ENCODE data around the gene PDE1A. TPM values are rescaled to one million over a fixed set of nuclear protein-coding genes. Genes with fewer than 3 reads are reported as not detected.

PDE1A gene
- total RNA-seq, 4 donors from 2014 or later: 2.3 to 8.1 (median 2.9) TPM

DNA sequence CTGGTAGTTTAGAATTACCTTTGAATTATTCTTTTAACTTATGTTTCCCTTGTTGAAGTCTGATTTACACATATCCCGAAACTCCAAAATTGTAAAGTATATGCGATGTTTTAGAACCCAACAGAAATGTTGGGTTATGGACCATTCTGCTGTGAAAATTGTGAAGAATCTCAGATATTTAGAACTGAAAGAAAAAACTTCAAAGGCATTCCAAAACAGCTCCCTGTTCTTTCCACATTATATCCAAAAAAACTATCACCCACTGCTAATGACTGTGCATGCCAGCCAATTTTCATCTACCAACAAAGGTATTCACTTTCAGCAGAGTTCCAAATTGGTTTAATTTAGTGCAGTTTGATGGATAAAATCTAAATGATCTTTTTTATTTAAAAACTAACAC, 21.5 kb upstream of the PDE1A start:
- DNase-seq (ENCODE audit: low spot score in 2 of 2): no peak
- no peaks in the 10 kb centered on the region for H3K36me3 ChIP-seq
- TF ChIP-seq POLR2A (IDR thresholded peaks at IDR 0.05) (no peak), EP300 (IDR thresholded peaks at IDR 0.05) (no peak), POLR2AphosphoS5 (IDR thresholded peaks at IDR 0.05) (no peak)
- TF ChIP-seq, protein P1, sequence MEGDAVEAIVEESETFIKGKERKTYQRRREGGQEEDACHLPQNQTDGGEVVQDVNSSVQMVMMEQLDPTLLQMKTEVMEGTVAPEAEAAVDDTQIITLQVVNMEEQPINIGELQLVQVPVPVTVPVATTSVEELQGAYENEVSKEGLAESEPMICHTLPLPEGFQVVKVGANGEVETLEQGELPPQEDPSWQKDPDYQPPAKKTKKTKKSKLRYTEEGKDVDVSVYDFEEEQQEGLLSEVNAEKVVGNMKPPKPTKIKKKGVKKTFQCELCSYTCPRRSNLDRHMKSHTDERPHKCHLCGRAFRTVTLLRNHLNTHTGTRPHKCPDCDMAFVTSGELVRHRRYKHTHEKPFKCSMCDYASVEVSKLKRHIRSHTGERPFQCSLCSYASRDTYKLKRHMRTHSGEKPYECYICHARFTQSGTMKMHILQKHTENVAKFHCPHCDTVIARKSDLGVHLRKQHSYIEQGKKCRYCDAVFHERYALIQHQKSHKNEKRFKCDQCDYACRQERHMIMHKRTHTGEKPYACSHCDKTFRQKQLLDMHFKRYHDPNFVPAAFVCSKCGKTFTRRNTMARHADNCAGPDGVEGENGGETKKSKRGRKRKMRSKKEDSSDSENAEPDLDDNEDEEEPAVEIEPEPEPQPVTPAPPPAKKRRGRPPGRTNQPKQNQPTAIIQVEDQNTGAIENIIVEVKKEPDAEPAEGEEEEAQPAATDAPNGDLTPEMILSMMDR (IDR thresholded peaks at IDR 0.05): no peak
- H3K27me3 ChIP-seq: no peaks in the 10 kb centered on the region
- no peak overlapping the region for H3K4me3 ChIP-seq
- no peak overlapping the region for H3K27ac ChIP-seq
- WGBS: 95% methylated on average over 2 of the region's 2 CpGs
- no peaks in the 10 kb centered on the region for H3K9me3 ChIP-seq
- H3K4me1 ChIP-seq: no peaks in the 10 kb centered on the region

GRCh38 chr2:182447863-182448262, 21.0 kb upstream of the PDE1A start:
- Histone ChIP-seq H3K4me1 (no peaks in the 10 kb centered on the region), H3K36me3 (no peaks in the 10 kb centered on the region), H3K9me3 (no peaks in the 10 kb centered on the region), H3K4me3 (no peak overlapping the region), H3K27ac (no peak overlapping the region), H3K27me3 (no peaks in the 10 kb centered on the region)
- no peak for DNase-seq (ENCODE audit: low spot score in 2 of 2)
- TF ChIP-seq POLR2AphosphoS5 (IDR thresholded peaks at IDR 0.05) (no peak), POLR2A (IDR thresholded peaks at IDR 0.05) (no peak), EP300 (IDR thresholded peaks at IDR 0.05) (no peak)
- TF ChIP-seq, protein P1 (IDR thresholded peaks at IDR 0.05): no peak
- WGBS: 75% methylated on average over 2 of the region's 2 CpGs

GRCh38 chr2:182447163-182447562, 20.3 kb upstream of the PDE1A start:
- Histone ChIP-seq H3K4me3 (no peak overlapping the region), H3K9me3 (no peaks in the 10 kb centered on the region), H3K4me1 (no peaks in the 10 kb centered on the region), H3K36me3 (no peaks in the 10 kb centered on the region), H3K27ac (no peak overlapping the region), H3K27me3 (no peaks in the 10 kb centered on the region)
- TF ChIP-seq EP300 (IDR thresholded peaks at IDR 0.05) (no peak), POLR2AphosphoS5 (IDR thresholded peaks at IDR 0.05) (no peak), POLR2A (IDR thresholded peaks at IDR 0.05) (no peak)
- TF ChIP-seq, protein P1 (IDR thresholded peaks at IDR 0.05): no peak
- DNase-seq (ENCODE audit: low spot score in 2 of 2): no peak
- WGBS: 83% methylated on average over 2 of the region's 2 CpGs

- Histone ChIP-seq H3K27ac (no peak overlapping the region), H3K36me3 (no peaks in the 10 kb centered on the region), H3K4me3 (no peak overlapping the region), H3K4me1 (no peaks in the 10 kb centered on the region), H3K9me3 (no peaks in the 10 kb centered on the region), H3K27me3 (no peaks in the 10 kb centered on the region)
- DNase-seq (ENCODE audit: low spot score in 2 of 2): no peak
- no peak for TF ChIP-seq POLR2AphosphoS5 (IDR thresholded peaks at IDR 0.05)
Observed at GRCh38 chr2:182446087-182446486, 19.3 kb upstream of the PDE1A start.

- Histone ChIP-seq H3K27me3 (no peaks in the 10 kb centered on the region), H3K27ac (no peak overlapping the region), H3K36me3 (no peaks in the 10 kb centered on the region), H3K9me3 (no peaks in the 10 kb centered on the region), H3K4me3 (no peak overlapping the region), H3K4me1 (no peaks in the 10 kb centered on the region)
- TF ChIP-seq EP300 (IDR thresholded peaks at IDR 0.05): no peak
- no peak for TF ChIP-seq POLR2A (IDR thresholded peaks at IDR 0.05)
- TF ChIP-seq, protein P1 (IDR thresholded peaks at IDR 0.05): no peak
- TF ChIP-seq POLR2AphosphoS5 (IDR thresholded peaks at IDR 0.05): no peak
- 56% methylated on average over 4 of the region's 4 CpGs for WGBS
- DNase-seq (ENCODE audit: low spot score in 2 of 2): no peak
Observed at GRCh38 chr2:182445391-182445965, 18.6 kb upstream of the PDE1A start.

- DNase-seq (ENCODE audit: low spot score in 2 of 2): no peak
- no peaks in the 10 kb centered on the region for H3K36me3 ChIP-seq
- 72% methylated on average over 2 of the region's 2 CpGs for WGBS
- H3K27ac ChIP-seq: no peak overlapping the region
- H3K4me3 ChIP-seq: no peak overlapping the region
- TF ChIP-seq POLR2AphosphoS5 (IDR thresholded peaks at IDR 0.05) (no peak), EP300 (IDR thresholded peaks at IDR 0.05) (no peak), POLR2A (IDR thresholded peaks at IDR 0.05) (no peak)
- TF ChIP-seq, protein P1 (IDR thresholded peaks at IDR 0.05): no peak
- no peaks in the 10 kb centered on the region for H3K27me3 ChIP-seq
- no peaks in the 10 kb centered on the region for H3K4me1 ChIP-seq
- H3K9me3 ChIP-seq: no peaks in the 10 kb centered on the region
Observed at GRCh38 chr2:182444806-182445205, 18.0 kb upstream of the PDE1A start.

All from suprapubic skin (tissue), 4 donors.